ENCODE measurements around the gene IMMP2L. TPM values are rescaled to one million over a fixed set of nuclear protein-coding genes. Genes with fewer than 3 reads are reported as not detected.

Gene IMMP2L
- total and polyA plus RNA-seq, 2 of the 8 experiments (the other 6 are each of a cell fraction or from before 2014, with no cell fraction given) = 2.3 to 10.1 TPM

GRCh38 chr7:111180338-111180737, 382.0 kb downstream of the IMMP2L start:
- no peak overlapping the region for H3K4me2 ChIP-seq (ENCODE audit: insufficient read depth in 1 of 2, low read depth in 2 of 2, low read length in 2 of 2)
- H2BK15ac ChIP-seq (ENCODE audit: low read length) = no peak overlapping the region
- H2AFZ ChIP-seq (ENCODE audit: low read length) = no peak overlapping the region
- no peak overlapping the region for H2BK120ac ChIP-seq (replicated peaks; ENCODE audit: low read depth, low read length)
- no peaks in the 10 kb centered on the region for H3K79me2 ChIP-seq (ENCODE audit: control insufficient read depth in 1 of 2, insufficient read depth in 2 of 2, low read length in 2 of 2)
- H3K18ac ChIP-seq (ENCODE audit: extremely low read depth, low read length) = no peak overlapping the region
- no peaks in the 10 kb centered on the region for H3K9me3 ChIP-seq (ENCODE audit: insufficient read depth in 2 of 2, low read depth in 1 of 2, low read length in 1 of 2)
- no peak overlapping the region for H4K8ac ChIP-seq (ENCODE audit: extremely low read depth, insufficient read depth, low read length)
- no peak overlapping the region for H3K56ac ChIP-seq (replicated peaks; ENCODE audit: insufficient read length, low read depth, low read length)
- H3K23ac ChIP-seq (ENCODE audit: insufficient read length) = no peak overlapping the region
- no peaks in the 10 kb centered on the region for H3K79me1 ChIP-seq (ENCODE audit: low read depth, low read length)
- H3K36me3 ChIP-seq (ENCODE audit: control insufficient read depth in 2 of 4, insufficient read depth in 4 of 4, low read length in 3 of 4) = no peaks in the 10 kb centered on the region
- no peaks in the 10 kb centered on the region for H3K23me2 ChIP-seq (ENCODE audit: low read depth, low read length)
- no peak overlapping the region for H3K27ac ChIP-seq (ENCODE audit: low read depth, low read length)
- H3K9ac ChIP-seq (replicated peaks in 1 of 4; ENCODE audit: extremely low read depth in 1 of 4, low read depth in 3 of 4, low read length in 3 of 4) = no peak overlapping the region
- no peak overlapping the region for H4K91ac ChIP-seq (replicated peaks; ENCODE audit: insufficient read length, low read length)
- 92% methylated on average over 1 of the region's 1 CpG; no CpG with 5 or more reads in 1 of the 2 experiments for WGBS, 2 experiments (ENCODE audit: extremely low coverage in 1 of 2, insufficient coverage in 1 of 2, insufficient read length in 1 of 2, insufficient replicate concordance in 2 of 2, low coverage in 1 of 2, low lambda C conversion rate in 2 of 2, missing lambda C conversion rate in 1 of 2)
- no peak overlapping the region for H3K4me3 ChIP-seq (ENCODE audit: extremely low read depth in 1 of 4, insufficient read depth in 2 of 4, low read depth in 3 of 4, low read length in 4 of 4)
- FAIRE-seq (no peak), DNase-seq (ENCODE audit: low read depth in 1 of 2, low spot score in 2 of 2) (no peak)
- no peak overlapping the region for H4K5ac ChIP-seq (ENCODE audit: insufficient read length, low read depth, low read length)
- H3K27me3 ChIP-seq (replicated peaks in 1 of 4; ENCODE audit: control insufficient read depth in 3 of 4, extremely low read depth in 1 of 4, insufficient read depth in 3 of 4, low read length in 3 of 4) = no peaks in the 10 kb centered on the region
- H3K14ac ChIP-seq (ENCODE audit: insufficient read length) = no peak overlapping the region
- H2BK20ac ChIP-seq (ENCODE audit: low read length) = no peak overlapping the region
- POLR2A ChIA-PET (ENCODE audit: partially characterized antibody) = no interaction called here
- H2BK12ac ChIP-seq (ENCODE audit: low read depth, low read length) = no peak overlapping the region
- CTCF ChIA-PET (ENCODE audit: partially characterized antibody) = interaction anchor here (1.2 kb wide), 1 partner anchor 8 kb away, joined by 3 read pairs; no protein-coding TSS in a partner anchor
- no peak overlapping the region for H3K4ac ChIP-seq (replicated peaks; ENCODE audit: insufficient read length, low read depth, low read length)
- H4K20me1 ChIP-seq (replicated peaks in 1 of 2; ENCODE audit: control insufficient read depth in 1 of 2, insufficient read depth in 2 of 2, low read length in 2 of 2) = no peaks in the 10 kb centered on the region
- H2BK5ac ChIP-seq (ENCODE audit: low read depth, low read length) = no peak overlapping the region
- no peaks in the 10 kb centered on the region for H3K4me1 ChIP-seq (replicated peaks in 1 of 4; ENCODE audit: control insufficient read depth in 3 of 4, insufficient read depth in 4 of 4, low read length in 3 of 4)
- H2AK5ac ChIP-seq (ENCODE audit: low read depth, low read length) = no peak overlapping the region
- no peak for TF ChIP-seq NANOG (IDR thresholded peaks at IDR 0.05; ENCODE audit: insufficient read depth, low read depth, low read length, poor library complexity, severe bottlenecking)
- no peak for TF ChIP-seq YY1 (IDR thresholded peaks at IDR 0.05; ENCODE audit: low read depth, low read length)
- no peak for TF ChIP-seq SIX5 (IDR thresholded peaks at IDR 0.05; ENCODE audit: low read depth, low read length)
- no peak for TF ChIP-seq POLR2A (IDR thresholded peaks at IDR 0.05; ENCODE audit: control extremely low read depth in 1 of 2, low read depth in 2 of 2, low read length in 2 of 2)
- TF ChIP-seq HDAC2 (IDR thresholded peaks at IDR 0.05; ENCODE audit: borderline replicate concordance in 1 of 2, low read depth in 2 of 2, low read length in 2 of 2) = no peak
- no peak for TF ChIP-seq NRF1 (IDR thresholded peaks at IDR 0.05; ENCODE audit: low read depth, low read length)
- no peak for TF ChIP-seq JUN (IDR thresholded peaks at IDR 0.05; ENCODE audit: low read depth, low read length)
- no peak for TF ChIP-seq POLR2AphosphoS5 (IDR thresholded peaks at IDR 0.05; ENCODE audit: low read depth, low read length)
- no peak for TF ChIP-seq BCL11A (IDR thresholded peaks at IDR 0.05; ENCODE audit: low read depth in 2 of 2, low read length in 2 of 2)
- TF ChIP-seq EP300 (IDR thresholded peaks at IDR 0.05; ENCODE audit: borderline replicate concordance in 1 of 2, low read depth in 2 of 2, low read length in 2 of 2) = no peak
- TF ChIP-seq CEBPB (IDR thresholded peaks at IDR 0.05; ENCODE audit: low read depth, low read length) = no peak
- no peak for TF ChIP-seq BRCA1 (IDR thresholded peaks at IDR 0.05; ENCODE audit: low read depth, low read length)
- no peak for TF ChIP-seq SRF (IDR thresholded peaks at IDR 0.05; ENCODE audit: low read depth, low read length)
- no peak for TF ChIP-seq E2F6 (IDR thresholded peaks at IDR 0.05)
- no peak for TF ChIP-seq TBP (IDR thresholded peaks at IDR 0.05; ENCODE audit: low read depth, low read length)

Data from H1 (cell line).